GM18526 (cell line): Measurements from ENCODE around the gene ZSCAN10.
A peak's percentile ranks its signal among the peaks of the same experiment; 100 is the strongest.

Experiments
- POLR2A ChIP-seq: IDR thresholded peaks from 3 replicates; pipeline ENCODE4 v1.6.1; 2011; ENCODE audit not compliant: insufficient read length; ENCODE audit errors: extremely low read depth

Gene ZSCAN10

GRCh38 chr16:3059723-3060242 is 39.3 kb downstream of the ZSCAN10 start:
- TF ChIP-seq POLR2A = no peak

GRCh38 chr16:3059041-3059722 is 39.9 kb downstream of the ZSCAN10 start:
- TF ChIP-seq POLR2A = peak; percentile 63

GRCh38 chr16:3058139-3059030 is 40.7 kb downstream of the ZSCAN10 start:
- TF ChIP-seq POLR2A = no peak

GRCh38 chr16:3057181-3058138 is 41.6 kb downstream of the ZSCAN10 start:
- TF ChIP-seq POLR2A = no peak

GRCh38 chr16:3056336-3057180 is 42.5 kb downstream of the ZSCAN10 start:
- TF ChIP-seq POLR2A = no peak

GRCh38 chr16:3054965-3055733 is 43.9 kb downstream of the ZSCAN10 start:
- no peak for TF ChIP-seq POLR2A

GRCh38 chr16:3051494-3051893 is 47.6 kb downstream of the ZSCAN10 start:
- TF ChIP-seq POLR2A = no peak

- no peak for TF ChIP-seq POLR2A
Measured at GRCh38 chr16:3051009-3051408, 48.1 kb downstream of the ZSCAN10 start.

- TF ChIP-seq POLR2A = no peak
Measured at GRCh38 chr16:3050487-3050886, 48.6 kb downstream of the ZSCAN10 start.

GRCh38 chr16:3049921-3050481 is 49.1 kb downstream of the ZSCAN10 start:
- no peak for TF ChIP-seq POLR2A

- no peak for TF ChIP-seq POLR2A
Measured at GRCh38 chr16:3047387-3047720, 51.7 kb downstream of the ZSCAN10 start.

GRCh38 chr16:3046641-3047386 is 52.3 kb downstream of the ZSCAN10 start:
- TF ChIP-seq POLR2A = no peak
